T-helper 2 cell treated with Interferon-gamma antibody and Interleukin-4, amounts not matched to agents 100 ng/mL and 5 ng/mL, for 36 hours (primary cell): Measurements from ENCODE around the gene LHB. TPM values are rescaled to one million over a fixed set of nuclear protein-coding genes. Genes with fewer than 3 reads are reported as not detected.

ENCODE experiments used
- intact Hi-C: fragments of 100-400 bp; cut with micrococcal nuclease; formaldehyde crosslinking; loops from one replicate; pipeline ENCODE4 v1.15.1; 2023
- total RNA-seq: library from RNA; stranded (reverse); gene quantifications from 2 replicates; pipeline ENCODE4 v1.2.3, GENCODE V29; 2022

Gene LHB
- total RNA-seq, 1 donor from 2014 or later = not detected

- intact Hi-C loops = no loop called here
Observed at GRCh38 chr19:49014123-49014869, 2.6 kb downstream of the LHB start.

DNA sequence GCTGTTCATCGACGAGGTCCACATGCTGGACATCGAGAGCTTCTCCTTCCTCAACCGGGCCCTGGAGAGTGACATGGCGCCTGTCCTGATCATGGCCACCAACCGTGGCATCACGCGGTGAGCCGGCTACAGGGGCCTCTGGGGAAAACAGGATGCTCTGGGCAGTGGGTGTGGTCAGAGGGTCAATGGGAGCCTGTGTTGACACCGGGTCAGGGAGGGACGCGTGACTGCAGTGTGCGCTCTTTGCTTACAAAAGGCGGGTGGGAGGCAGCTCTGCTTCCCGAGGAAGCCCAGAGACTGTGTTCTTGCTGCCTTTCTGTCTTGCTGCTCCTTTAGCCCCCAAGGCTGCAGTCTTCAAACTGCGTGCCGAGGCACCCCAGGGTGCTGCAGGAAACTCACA lies 5.7 kb downstream of the LHB start:
- intact Hi-C loops = no loop called here

DNA sequence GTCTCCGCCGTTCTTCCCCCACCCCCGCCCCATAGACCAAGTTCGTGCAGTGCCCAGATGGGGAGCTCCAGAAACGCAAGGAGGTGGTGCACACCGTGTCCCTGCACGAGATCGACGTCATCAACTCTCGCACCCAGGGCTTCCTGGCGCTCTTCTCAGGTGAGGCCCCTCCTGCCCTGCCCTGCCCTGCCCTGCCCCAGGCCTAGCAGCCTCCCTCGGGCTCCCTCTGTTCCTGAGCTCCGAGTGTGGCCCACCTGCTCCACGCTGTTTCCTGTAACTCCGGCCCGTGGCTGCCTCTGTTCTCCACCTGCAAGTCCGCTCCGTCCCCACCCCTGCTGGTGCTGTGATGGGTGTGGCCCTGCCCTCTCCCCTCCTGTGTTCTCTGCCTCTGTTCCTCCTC lies 6.4 kb downstream of the LHB start:
- intact Hi-C loops = no loop called here

DNA sequence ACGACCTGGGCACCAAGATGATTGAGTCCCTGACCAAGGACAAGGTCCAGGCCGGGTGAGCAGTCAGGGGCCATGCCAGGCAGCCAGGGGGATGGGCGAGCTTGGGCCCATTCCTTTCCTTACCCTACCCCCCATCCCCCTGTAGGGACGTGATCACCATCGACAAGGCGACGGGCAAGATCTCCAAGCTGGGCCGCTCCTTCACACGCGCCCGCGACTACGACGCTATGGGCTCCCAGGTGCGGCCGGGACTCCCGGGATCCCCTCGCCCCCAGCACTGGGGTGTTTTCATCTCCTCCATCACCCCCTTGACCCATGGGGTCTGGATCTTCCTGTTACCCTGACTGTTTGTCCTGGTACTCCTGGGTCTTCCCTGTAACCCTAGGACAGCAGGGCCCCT lies 7.1 kb downstream of the LHB start:
- intact Hi-C loops = no loop called here

DNA sequence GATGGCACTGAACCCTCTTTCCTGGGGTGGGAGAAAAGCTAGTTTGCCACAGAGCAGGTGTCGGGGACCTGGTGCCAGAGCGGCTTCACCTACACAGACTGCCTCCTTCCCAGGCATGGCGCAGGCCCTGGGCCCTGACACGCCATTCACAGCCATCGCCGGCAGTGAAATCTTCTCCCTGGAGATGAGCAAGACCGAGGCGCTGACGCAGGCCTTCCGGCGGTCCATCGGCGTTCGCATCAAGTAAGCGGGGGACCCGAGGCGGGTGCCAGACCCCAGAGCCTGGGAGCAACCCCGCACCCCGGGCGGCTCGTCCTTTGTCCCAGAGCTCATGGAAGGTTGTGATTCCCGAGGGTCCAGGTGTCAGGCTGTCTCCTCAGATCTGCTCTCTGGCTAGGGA lies 10.0 kb downstream of the LHB start:
- intact Hi-C loops = no loop called here

- intact Hi-C loops = no loop called here
Observed at GRCh38 chr19:49004964-49005614, 11.8 kb downstream of the LHB start.

- intact Hi-C loops = no loop called here
Observed at GRCh38 chr19:49004133-49004532, 12.8 kb downstream of the LHB start.

GRCh38 chr19:48999481-49000325 lies 17.2 kb downstream of the LHB start:
- intact Hi-C loops = loop anchor here (10.0 kb wide), 2 partner anchors 145 to 475 kb away; partner anchors contain the start of gene FLT3LG

- intact Hi-C loops = loop anchor here (10.0 kb wide), 2 partner anchors 147 to 477 kb away; partner anchors contain the start of gene FLT3LG
Observed at GRCh38 chr19:48997972-48998371, 18.9 kb downstream of the LHB start.

- intact Hi-C loops = loop anchor here (10.0 kb wide), 2 partner anchors 151 to 481 kb away; partner anchors contain the start of gene FLT3LG
Observed at GRCh38 chr19:48994035-48994386, 22.9 kb downstream of the LHB start.

- intact Hi-C loops = loop anchor here (1.0 to 10.0 kb wide), 6 partner anchors 28 to 481 kb away; partner anchors contain the start of genes C19orf73, FLT3LG, FTL and PPFIA3
Observed at GRCh38 chr19:48993175-48994034, 23.5 kb downstream of the LHB start, which contains the start of the genes GYS1 and RUVBL2. GYS1 (minus strand) TSS chr19:48993309; CDS start chr19:48993112, 197 bp downstream. RUVBL2 (plus strand) TSS chr19:48993887; CDS start chr19:48993912, 25 bp downstream.

GRCh38 chr19:48992581-48993174 lies 24.2 kb downstream of the LHB start:
- intact Hi-C loops = loop anchor here (1.0 to 10.0 kb wide), 6 partner anchors 27 to 482 kb away; partner anchors contain the start of genes C19orf73, FLT3LG, FTL and PPFIA3

- intact Hi-C loops = loop anchor here (2.0 to 10.0 kb wide), 3 partner anchors 127 to 483 kb away; partner anchors contain the start of genes C19orf73, FLT3LG and PPFIA3
Observed at GRCh38 chr19:48991873-48992580, 24.9 kb downstream of the LHB start.

DNA sequence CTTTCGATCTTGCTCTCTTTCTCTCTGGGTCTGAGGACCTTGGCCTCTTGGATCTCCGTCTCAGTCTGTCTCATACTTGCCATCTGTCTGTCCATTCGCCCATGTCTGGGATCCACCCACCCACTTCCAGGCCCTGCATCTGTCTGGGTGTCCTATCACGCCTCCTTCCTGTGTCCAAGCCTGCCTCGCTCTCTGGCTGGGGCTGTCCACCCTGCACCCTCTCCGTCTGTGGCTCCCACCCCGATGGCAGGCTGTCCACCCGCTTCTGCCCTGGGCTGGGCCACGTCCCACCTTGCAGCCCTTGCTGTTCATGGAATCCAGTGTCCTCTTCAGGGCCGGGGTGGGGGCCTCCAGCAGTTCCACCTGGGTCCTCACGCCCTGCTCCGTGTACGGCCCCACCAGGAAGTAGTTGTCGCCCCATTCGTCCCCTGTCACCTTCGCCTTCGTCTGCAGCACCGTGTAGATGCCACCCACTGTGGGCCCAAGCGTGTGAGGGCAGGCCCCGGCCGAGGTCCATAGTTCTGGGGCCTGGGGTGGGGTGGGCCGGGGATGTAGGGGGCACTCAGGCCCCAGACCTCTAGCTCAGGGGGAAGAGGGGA lies 25.8 kb downstream of the LHB start:
- intact Hi-C loops = loop anchor here (10.0 kb wide), 2 partner anchors 154 to 484 kb away; partner anchors contain the start of gene FLT3LG

- intact Hi-C loops = loop anchor here (10.0 kb wide), 2 partner anchors 154 to 484 kb away; partner anchors contain the start of gene FLT3LG
Observed at GRCh38 chr19:48990400-48990799, 26.5 kb downstream of the LHB start.

DNA sequence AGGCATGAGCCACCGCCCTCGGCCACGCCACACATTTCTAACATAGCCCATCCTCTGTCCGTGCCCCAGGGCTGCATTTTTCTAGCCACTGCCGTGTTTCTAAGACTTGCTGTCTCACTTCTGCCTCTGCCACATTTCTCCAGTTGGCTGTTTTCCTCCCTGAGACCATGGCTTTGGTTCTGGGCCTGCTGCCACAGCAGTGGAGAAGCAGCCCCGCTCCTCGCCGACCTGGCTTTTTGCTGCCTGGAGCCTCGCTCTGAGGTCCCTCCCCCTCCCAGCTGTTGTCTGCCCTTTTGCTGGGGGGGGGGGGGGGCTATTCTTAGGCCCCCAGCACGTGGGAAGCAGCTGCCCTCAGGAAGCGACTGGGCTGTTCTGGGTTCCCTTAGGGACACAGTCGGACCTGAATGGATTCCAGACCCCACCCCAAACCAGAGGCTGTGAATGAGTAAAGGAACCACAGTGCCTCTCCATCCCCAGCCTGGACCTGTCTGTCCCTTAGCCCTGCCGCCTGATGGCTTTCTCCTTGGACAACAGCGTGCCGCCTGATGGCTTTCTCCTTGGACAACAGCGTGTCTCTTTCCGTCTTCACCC lies 27.1 kb downstream of the LHB start:
- intact Hi-C loops = loop anchor here (10.0 kb wide), 2 partner anchors 155 to 485 kb away; partner anchors contain the start of gene FLT3LG

- intact Hi-C loops = no loop called here
Observed at GRCh38 chr19:48988860-48989259, 28.0 kb downstream of the LHB start.

GRCh38 chr19:48988286-48988685 lies 28.6 kb downstream of the LHB start:
- intact Hi-C loops = no loop called here
